CD14-positive monocyte (primary cell): ENCODE data around the gene HCN2. TPM values are rescaled to one million over a fixed set of nuclear protein-coding genes. Genes with fewer than 3 reads are reported as not detected.
A peak's percentile ranks its signal among the peaks of the same experiment; 100 is the strongest.

Experiments used
- DNase-seq, 3 donors: peaks; one replicate each; pipeline ENCODE4 v3.0.0-alpha.2; 2011 to 2022
- H2AFZ ChIP-seq: 2 replicates; pipeline ENCODE4 v1.6.0; 2012; ENCODE audit warnings: mild to moderate bottlenecking, low read depth, low read length, inconsistent platforms; ENCODE audit not compliant: insufficient read depth, poor library complexity, severe bottlenecking
- H3K27ac ChIP-seq, 2 donors: 1 replicate in 1 of 2; 2 replicates in 1 of 2; pipeline ENCODE4 v1.5.1; 2012 to 2013; ENCODE audit warnings: low read length in 2 of 2, control low read depth in 1 of 2, inconsistent platforms in 1 of 2, low read depth in 1 of 2, mild to moderate bottlenecking in 1 of 2
- H3K27me3 ChIP-seq, 2 donors: one replicate each; pipeline versions ENCODE4 v1.6.0 to v1.6.1; 2011 to 2013; ENCODE audit warnings: low read length in 2 of 2; ENCODE audit not compliant: control insufficient read depth in 2 of 2, insufficient read depth in 2 of 2
- H3K36me3 ChIP-seq, 2 donors: replicated peaks in 1 of 2; 1 replicate in 1 of 2; 2 replicates in 1 of 2; pipeline versions ENCODE4 v1.5.1 to v1.6.1; 2012 to 2013; ENCODE audit warnings: low read length in 2 of 2, control low read depth in 1 of 2, inconsistent platforms in 1 of 2, mild to moderate bottlenecking in 1 of 2; ENCODE audit not compliant: insufficient read depth in 2 of 2, control insufficient read depth in 1 of 2
- H3K4me1 ChIP-seq, 2 donors: 1 replicate in 1 of 2; 2 replicates in 1 of 2; pipeline versions ENCODE4 v1.5.1 to v1.6.1; 2012 to 2013; ENCODE audit warnings: low read length in 2 of 2, control low read depth in 1 of 2, inconsistent platforms in 1 of 2, mild to moderate bottlenecking in 1 of 2, moderate library complexity in 1 of 2; ENCODE audit not compliant: insufficient read depth in 2 of 2, control insufficient read depth in 1 of 2
- H3K4me2 ChIP-seq: replicated peaks from 2 replicates; pipeline ENCODE3; 2012; ENCODE audit warnings: low read length, moderate library complexity, mild to moderate bottlenecking; ENCODE audit not compliant: poor library complexity, severe bottlenecking; ENCODE audit errors: extremely low read depth
- H3K4me3 ChIP-seq, 3 experiments: fragments of 200-600 bp in 1 of 3; sonication (generic) in 1 of 3; replicated peaks in 1 of 3; 1 replicate in 2 of 3; 2 replicates in 1 of 3; pipeline ENCODE4 v1.5.1; 2011 to 2013; ENCODE audit warnings: low read length in 3 of 3, mild to moderate bottlenecking in 3 of 3, control low read depth in 2 of 3, low read depth in 2 of 3, inconsistent platforms in 1 of 3, moderate library complexity in 1 of 3
- H3K79me2 ChIP-seq: 2 replicates; pipeline ENCODE4 v1.6.0; 2012; ENCODE audit warnings: mild to moderate bottlenecking, control low read depth, inconsistent platforms, low read length, moderate library complexity; ENCODE audit not compliant: insufficient read depth
- H3K9ac ChIP-seq: 2 replicates; pipeline ENCODE4 v1.6.0; 2017; ENCODE audit warnings: low read length, mild to moderate bottlenecking; ENCODE audit not compliant: insufficient read depth, poor library complexity, severe bottlenecking
- H3K9me3 ChIP-seq, 2 donors: replicated peaks in 1 of 2; 1 replicate in 1 of 2; 2 replicates in 1 of 2; pipeline versions ENCODE4 v1.5.1 to v1.6.1; 2012 to 2013; ENCODE audit warnings: low read length in 2 of 2, control low read depth in 1 of 2; ENCODE audit not compliant: control insufficient read depth in 1 of 2, insufficient read depth in 1 of 2
- H4K20me1 ChIP-seq: 2 replicates; pipeline ENCODE4 v1.6.0; 2012; ENCODE audit warnings: mild to moderate bottlenecking, low read length, control low read depth, moderate library complexity; ENCODE audit not compliant: insufficient read depth
- H3K27ac Mint-ChIP-seq, 7 donors: one replicate each; pipeline ENCODE4 v1.8.0; 2020; ENCODE audit warnings: mild to moderate bottlenecking in 7 of 7, mixed read lengths in 7 of 7, moderate library complexity in 6 of 7, inconsistent platforms in 2 of 7
- H3K27me3 Mint-ChIP-seq, 3 donors: one replicate each; pipeline ENCODE4 v1.8.0; 2021 to 2022; ENCODE audit warnings: low read depth in 3 of 3, mild to moderate bottlenecking in 3 of 3, mixed read lengths in 3 of 3, moderate library complexity in 3 of 3, inconsistent platforms in 1 of 3
- H3K36me3 Mint-ChIP-seq, 2 donors: one replicate each; pipeline ENCODE4 v1.8.0; 2020; ENCODE audit warnings: mixed read lengths in 2 of 2, inconsistent platforms in 1 of 2, mild to moderate bottlenecking in 1 of 2
- H3K4me1 Mint-ChIP-seq: one replicate; pipeline ENCODE4 v1.8.0; 2020; ENCODE audit warnings: mild to moderate bottlenecking, mixed read lengths
- H3K4me3 Mint-ChIP-seq, 2 donors: one replicate each; pipeline ENCODE4 v1.8.0; 2020; ENCODE audit warnings: mild to moderate bottlenecking in 2 of 2, mixed read lengths in 2 of 2, moderate library complexity in 1 of 2
- H3K9me3 Mint-ChIP-seq, 7 donors: one replicate each; pipeline ENCODE4 v1.8.0; 2020 to 2022; ENCODE audit warnings: mixed read lengths in 7 of 7, mild to moderate bottlenecking in 6 of 7, moderate library complexity in 6 of 7, inconsistent platforms in 2 of 7
- WGBS: methylation state at CpG from one replicate; pipeline ENCODE4 v1.1.5; 2013; ENCODE audit warnings: missing lambda C conversion rate; ENCODE audit not compliant: insufficient coverage; 5-methylcytosine and 5-hydroxymethylcytosine counted together
- intact Hi-C, 2 donors: fragments of 100-400 bp; cut with micrococcal nuclease; formaldehyde crosslinking; loops; one replicate each; pipeline versions ENCODE4 v1.15.0 to v1.15.1; 2023
- polyA plus RNA-seq, 3 donors: library from polyadenylated mRNA; depleted of rRNA in 1 of 3; unstranded in 2 of 3; stranded (reverse) in 1 of 3; fragments of 300-500 nt in 2 of 3; fragments of >200 nt in 1 of 3; fragmentation: Illumina TruSeq in 2 of 3; gene quantifications; 1 replicate in 2 of 3; 2 replicates in 1 of 3; pipeline ENCODE4 v1.2.3, GENCODE V29; 2012 to 2021
- TF ChIP-seq, protein P1 (sequence below): fragments of 200-600 bp; IDR thresholded peaks from one replicate; pipeline ENCODE4 v1.8.0; 2022; ENCODE audit warnings: antibody characterized with exemption, mild to moderate bottlenecking

The HCN2 gene
- polyA plus RNA-seq, 3 donors, result 0.21 TPM; not detected in 2

GRCh38 chr19:644363-644762, 54.7 kb downstream of the HCN2 start:
- peaks cover 1 to 7% of the 10 kb centered on the region in 2 donors for H3K4me1 ChIP-seq
- H3K9me3 ChIP-seq, result no peaks in the 10 kb centered on the region
- no peak overlapping the region for H3K27ac Mint-ChIP-seq
- no peak overlapping the region for H3K4me3 Mint-ChIP-seq
- peaks cover 48% of the 10 kb centered on the region for H4K20me1 ChIP-seq
- H3K27ac ChIP-seq, result no peak overlapping the region
- no peak for DNase-seq
- no peak overlapping the region for H3K4me3 ChIP-seq
- no peaks in the 10 kb centered on the region for H3K79me2 ChIP-seq
- H3K27me3 Mint-ChIP-seq, result peaks cover 6 to 10% (median 6%) of the 10 kb centered on the region in 3 donors
- H3K9ac ChIP-seq, result no peak overlapping the region
- no peak overlapping the region for H3K4me2 ChIP-seq
- H3K4me1 Mint-ChIP-seq, result peaks cover 1% of the 10 kb centered on the region
- 92% methylated on average over 20 of the region's 28 CpGs for WGBS
- H3K9me3 Mint-ChIP-seq, result peaks cover 0 to 7% (median 2%) of the 10 kb centered on the region in 7 donors
- peaks cover 0 to 5% of the 10 kb centered on the region in 2 donors for H3K27me3 ChIP-seq
- peaks cover 16 to 38% of the 10 kb centered on the region in 2 donors for H3K36me3 Mint-ChIP-seq
- intact Hi-C loops, result no loop called here
- TF ChIP-seq, protein P1, sequence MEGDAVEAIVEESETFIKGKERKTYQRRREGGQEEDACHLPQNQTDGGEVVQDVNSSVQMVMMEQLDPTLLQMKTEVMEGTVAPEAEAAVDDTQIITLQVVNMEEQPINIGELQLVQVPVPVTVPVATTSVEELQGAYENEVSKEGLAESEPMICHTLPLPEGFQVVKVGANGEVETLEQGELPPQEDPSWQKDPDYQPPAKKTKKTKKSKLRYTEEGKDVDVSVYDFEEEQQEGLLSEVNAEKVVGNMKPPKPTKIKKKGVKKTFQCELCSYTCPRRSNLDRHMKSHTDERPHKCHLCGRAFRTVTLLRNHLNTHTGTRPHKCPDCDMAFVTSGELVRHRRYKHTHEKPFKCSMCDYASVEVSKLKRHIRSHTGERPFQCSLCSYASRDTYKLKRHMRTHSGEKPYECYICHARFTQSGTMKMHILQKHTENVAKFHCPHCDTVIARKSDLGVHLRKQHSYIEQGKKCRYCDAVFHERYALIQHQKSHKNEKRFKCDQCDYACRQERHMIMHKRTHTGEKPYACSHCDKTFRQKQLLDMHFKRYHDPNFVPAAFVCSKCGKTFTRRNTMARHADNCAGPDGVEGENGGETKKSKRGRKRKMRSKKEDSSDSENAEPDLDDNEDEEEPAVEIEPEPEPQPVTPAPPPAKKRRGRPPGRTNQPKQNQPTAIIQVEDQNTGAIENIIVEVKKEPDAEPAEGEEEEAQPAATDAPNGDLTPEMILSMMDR, result no peak
- peaks cover 39 to 42% of the 10 kb centered on the region in 2 donors for H3K36me3 ChIP-seq
- H2AFZ ChIP-seq, result no peak overlapping the region

DNA sequence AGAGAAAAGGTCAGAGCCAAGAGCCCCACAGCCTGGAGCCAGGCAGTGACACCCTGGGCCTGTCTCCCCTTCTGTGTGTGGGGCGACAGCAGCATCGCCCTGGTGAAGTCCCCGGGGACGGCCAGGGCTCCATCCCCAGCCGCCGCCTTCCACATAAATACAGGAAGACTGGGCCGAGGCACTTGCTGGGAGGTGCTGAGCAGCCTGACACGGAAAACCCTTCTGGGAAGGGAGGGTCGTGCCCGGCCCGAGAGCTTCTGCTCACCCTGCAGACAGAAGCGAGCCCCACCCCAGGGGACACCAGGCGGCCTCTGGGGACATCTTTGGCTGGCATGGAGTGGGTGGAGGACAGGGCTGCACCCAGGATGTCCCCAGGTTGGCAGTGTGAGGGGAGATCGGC, 55.1 kb downstream of the HCN2 start:
- H3K27me3 ChIP-seq, result peaks cover 0 to 4% of the 10 kb centered on the region in 2 donors
- no peak overlapping the region for H3K9ac ChIP-seq
- no peaks in the 10 kb centered on the region for H3K4me1 Mint-ChIP-seq
- peaks cover 17 to 39% of the 10 kb centered on the region in 2 donors for H3K36me3 Mint-ChIP-seq
- no peak for DNase-seq
- no peaks in the 10 kb centered on the region for H3K9me3 ChIP-seq
- H3K27ac ChIP-seq, result no peak overlapping the region
- H3K27me3 Mint-ChIP-seq, result peaks cover 4 to 8% (median 5%) of the 10 kb centered on the region in 3 donors
- 85% methylated on average over 9 of the region's 14 CpGs for WGBS
- peaks cover 0 to 5% (median 0%) of the 10 kb centered on the region in 7 donors for H3K9me3 Mint-ChIP-seq
- intact Hi-C loops, result no loop called here
- H3K4me3 ChIP-seq, result no peak overlapping the region
- H3K79me2 ChIP-seq, result no peaks in the 10 kb centered on the region
- peaks cover 0 to 5% of the 10 kb centered on the region in 2 donors for H3K4me1 ChIP-seq
- no peak overlapping the region for H3K4me3 Mint-ChIP-seq
- H3K4me2 ChIP-seq, result no peak overlapping the region
- H3K36me3 ChIP-seq, result peaks cover 43 to 47% of the 10 kb centered on the region in 2 donors
- peaks cover 52% of the 10 kb centered on the region for H4K20me1 ChIP-seq
- no peak overlapping the region for H2AFZ ChIP-seq
- peak overlapping the region in 2 of 7 donors; percentile 14 to 73 for H3K27ac Mint-ChIP-seq
- TF ChIP-seq, protein P1, result no peak
